NCI-H1417 (cell line): Measurements from ENCODE around the gene CPVL.
A peak's percentile ranks its signal among the peaks of the same experiment; 100 is the strongest.

Source experiments
- DNase-seq, 3 experiments: peaks; one replicate each; lab custom pipeline; 2025; lab: John Stamatoyannopoulos, UW

Gene CPVL

DNA sequence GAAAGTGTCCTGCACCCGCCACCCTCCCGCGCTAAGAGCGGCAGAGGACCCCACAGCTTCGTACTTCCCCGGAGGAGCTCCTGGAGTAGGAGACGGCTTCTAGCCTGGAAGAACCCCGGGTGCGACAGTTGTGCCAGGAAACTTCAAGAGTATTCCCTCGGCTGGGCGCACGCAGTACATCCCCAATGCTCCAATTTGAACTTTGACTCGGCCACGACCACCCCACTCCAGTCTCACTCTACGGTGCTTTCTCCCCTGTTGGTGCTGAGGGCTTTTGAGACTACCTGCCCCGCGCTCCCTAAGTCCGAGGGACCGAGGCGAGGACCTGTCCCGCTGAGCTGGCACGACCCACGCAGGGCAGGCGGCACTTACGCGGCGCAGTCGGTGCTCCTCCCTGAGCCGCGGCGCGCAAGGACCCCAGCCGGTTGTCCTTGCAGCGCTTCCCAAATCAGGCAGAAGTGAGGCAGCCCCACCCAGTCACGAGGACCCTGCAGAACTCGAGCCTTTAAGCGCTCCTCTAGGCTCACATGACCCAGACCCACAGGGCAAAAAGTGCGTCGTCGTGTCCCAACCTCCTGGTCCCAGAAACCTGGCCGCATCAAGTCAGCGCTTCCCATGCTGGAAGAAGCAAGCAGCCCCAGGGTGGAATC is at the start of gene CPVL:
Gene CPVL, minus strand, starts transcription at position 481 of the 650 bp plus-strand sequence. CDS start 25,476 bp downstream, outside the sequence.
- DNase-seq = peak in 2 of 3 experiments; percentile 75 to 77

DNA sequence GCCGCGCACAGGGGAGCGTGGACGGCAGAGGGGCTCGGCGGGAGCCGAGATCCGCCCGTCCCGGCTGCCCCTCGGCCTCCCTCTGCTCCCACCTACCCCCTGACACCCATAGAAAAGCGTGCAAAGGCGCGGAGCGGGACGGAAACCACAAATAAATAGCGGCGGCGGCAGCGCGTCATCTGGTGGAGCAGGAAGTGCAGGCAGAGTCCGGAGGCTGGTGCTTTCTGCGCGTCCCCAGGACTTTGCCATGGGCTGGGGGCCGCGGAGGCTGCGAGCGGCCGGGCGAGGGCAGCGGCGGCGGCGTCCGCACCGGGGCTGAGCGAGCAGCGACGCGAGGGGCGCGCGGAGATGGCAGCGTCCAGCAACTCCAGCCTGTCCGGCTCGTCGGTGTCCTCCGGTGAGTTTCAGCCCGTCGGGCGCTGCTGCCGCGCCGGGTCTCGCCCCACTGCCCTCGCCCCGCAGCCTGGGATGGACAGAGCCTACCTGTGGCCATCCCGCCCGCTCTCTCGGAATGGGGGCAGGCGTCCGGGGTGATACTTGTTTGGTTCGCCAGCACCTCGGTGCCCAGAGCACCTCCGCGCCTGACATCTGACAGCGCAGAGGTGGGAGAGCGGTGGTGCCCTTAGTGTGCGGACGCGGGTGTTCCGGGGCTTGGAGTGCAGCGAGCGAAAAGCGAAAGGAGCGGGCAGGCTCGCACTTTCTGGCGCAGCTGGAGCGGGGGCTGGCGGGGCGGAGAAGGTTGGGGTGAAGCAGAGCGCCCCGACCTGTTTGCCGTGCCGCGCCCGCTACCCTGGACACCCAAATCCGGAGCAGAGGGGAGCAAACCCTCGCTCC is 48.5 kb upstream of the CPVL start, which contains the start of gene CHN2:
Gene CHN2, plus strand, starts transcription at position 182 of the 834 bp plus-strand sequence.
- DNase-seq = peak; percentile 57 to 94 (median 92)

DNA sequence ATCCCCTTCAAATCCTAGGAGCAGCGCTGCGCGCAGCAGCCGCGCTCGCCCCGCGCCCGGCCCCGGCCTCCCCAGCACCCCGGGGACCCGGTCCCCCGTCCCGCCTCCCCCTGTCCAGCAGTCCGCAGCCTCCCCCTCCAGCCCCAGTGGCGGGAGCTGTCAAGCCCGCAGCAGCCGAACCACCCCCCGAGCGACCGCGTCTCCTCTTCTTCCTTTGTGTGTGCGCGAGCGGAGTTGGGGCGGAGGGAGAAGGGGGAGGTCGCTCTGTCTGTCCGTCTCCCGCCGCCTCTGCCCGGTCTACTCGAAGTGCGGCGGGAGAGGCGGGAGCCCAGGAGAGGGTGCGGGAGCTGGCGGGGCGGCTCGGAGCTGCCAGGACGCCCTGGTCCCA is 47.9 kb upstream of the CPVL start:
- peak in 2 of 3 experiments; percentile 92 to 94 for DNase-seq

DNA sequence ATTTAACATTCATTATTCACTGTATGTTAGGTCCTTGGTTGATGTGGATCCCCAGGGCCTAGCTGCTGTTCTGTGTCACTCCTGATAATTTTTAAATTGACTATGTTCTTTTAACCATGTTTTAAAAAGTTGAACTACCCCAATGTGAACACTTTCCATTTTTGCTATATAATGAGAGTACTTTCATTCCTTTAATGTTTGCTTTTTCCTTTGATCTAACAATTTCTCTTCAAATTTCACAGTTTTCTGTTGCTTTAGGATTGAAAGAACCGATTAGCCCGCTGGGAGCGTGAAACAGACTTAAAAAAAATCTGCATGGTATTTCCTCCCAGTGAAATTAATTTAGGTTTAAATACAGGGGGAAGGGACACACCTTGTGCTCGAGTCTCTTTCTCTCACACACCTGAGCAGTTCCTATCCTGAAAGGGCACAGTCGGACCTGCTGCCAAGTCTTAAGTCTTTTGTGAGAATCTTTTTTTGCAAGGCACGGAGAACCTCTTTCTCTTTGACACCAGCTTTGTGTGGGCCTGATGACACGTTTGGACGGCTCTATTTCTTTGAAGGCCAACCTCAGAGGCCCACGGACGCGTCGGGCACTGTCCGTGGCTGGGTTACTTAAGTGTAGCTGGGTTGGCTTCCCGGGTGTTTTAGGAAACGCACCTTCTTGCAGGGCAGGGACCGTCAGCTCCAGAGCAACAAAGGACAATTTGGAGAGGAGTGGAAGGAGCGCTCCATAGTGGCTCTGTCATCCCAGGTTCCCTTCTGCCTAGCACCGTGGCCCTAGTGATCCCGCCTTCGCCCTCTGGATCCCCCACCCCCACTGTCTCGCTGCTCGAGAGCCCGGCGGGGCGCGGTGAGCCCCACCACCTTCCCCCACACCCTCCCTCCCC is 47.2 kb upstream of the CPVL start:
- peak in 2 of 3 experiments; percentile 67 to 83 for DNase-seq

DNA sequence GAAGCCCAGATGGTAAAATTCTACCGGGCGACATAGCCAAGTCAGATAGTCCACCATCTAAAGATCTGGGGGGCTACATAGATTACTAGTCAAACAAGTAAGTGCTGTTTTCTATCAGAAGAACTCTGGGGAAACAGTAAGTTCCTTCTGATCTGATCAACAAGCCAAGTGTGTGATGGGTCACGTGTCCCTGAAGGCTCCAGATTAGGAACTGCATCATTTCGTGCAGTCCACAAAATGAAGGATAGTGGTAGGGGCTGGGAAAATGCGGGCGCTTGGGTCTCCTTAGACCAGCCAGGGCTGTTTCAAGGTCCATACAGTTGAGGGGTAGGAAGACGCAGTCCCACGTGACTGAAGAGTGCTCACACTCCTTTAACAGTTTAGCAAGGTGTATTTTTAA is 46.5 kb upstream of the CPVL start:
- no peak for DNase-seq

DNA sequence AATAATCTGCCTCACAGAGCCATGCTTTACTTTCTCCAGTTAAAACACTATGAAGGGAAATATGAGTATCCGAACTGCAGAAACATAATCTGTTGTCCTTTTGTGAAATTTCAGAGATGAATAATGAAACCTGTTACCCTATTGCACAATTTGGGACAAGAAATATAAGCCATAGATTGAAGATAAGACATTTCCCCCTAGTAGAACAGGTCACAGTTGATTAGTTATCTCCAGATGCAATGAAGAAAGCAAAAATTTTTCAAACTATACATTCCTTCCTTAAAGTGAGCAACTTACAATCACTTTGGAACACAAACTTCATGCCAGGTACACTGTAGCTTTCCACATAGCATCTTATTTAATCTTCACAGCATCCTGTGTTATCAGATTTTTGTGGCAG is 46.0 kb upstream of the CPVL start:
- no peak for DNase-seq

DNA sequence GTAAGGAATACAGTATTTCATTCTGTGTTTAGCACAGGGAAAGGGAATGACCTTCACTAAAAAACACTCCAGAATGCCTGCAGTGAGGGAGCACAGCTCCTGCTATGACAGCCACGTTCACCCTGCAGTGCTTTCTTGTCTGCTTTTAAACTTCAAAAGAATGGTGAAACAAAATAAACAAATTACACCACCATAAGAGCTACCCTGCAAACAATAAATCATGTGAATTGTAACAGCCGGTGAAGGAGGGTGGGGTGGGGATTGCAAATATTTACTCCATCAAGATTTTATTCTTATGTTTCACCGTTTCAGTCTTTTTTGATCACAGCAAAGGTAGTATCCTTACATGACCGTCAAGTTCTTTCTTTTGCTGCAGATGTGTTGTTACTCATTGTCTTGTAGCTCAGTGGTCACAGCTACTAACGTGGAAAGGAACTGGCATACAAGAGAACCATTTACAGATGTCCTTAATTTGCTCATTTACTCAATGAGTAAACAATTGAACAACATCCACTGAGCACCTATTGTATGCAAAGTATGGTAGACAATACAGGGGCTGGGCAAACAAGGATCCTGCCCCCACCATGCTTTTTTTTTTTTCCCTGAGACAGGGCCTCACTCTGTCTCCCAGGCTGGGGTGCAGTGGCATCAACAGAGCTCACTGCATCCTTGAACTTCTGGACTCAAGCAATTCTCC is 44.2 kb upstream of the CPVL start:
- DNase-seq = peak; percentile 52 to 94 (median 84)

DNA sequence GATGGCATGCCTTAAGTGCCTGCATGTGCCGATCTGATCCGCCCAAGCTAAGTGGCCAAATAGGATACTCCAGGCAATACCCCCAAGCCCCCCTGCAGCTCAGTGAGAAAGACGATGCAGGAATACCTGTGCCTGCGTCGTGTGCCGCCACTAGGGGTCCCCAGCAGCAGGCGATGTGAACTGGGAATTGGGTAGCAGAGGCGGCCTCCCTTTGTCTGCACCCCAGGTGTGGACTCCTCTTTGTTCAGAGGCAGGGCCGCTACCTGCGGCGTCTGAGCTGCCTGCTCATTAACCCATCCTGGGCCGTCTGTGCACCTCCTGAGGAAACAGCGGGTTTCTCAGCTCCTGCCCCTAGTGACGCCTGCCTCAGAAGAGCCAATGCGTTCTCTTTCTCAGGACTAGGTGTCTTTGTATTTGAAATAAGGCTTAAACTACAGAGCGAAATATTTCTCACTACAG is 43.4 kb upstream of the CPVL start:
- DNase-seq = peak; percentile 87 to 98 (median 95)

DNA sequence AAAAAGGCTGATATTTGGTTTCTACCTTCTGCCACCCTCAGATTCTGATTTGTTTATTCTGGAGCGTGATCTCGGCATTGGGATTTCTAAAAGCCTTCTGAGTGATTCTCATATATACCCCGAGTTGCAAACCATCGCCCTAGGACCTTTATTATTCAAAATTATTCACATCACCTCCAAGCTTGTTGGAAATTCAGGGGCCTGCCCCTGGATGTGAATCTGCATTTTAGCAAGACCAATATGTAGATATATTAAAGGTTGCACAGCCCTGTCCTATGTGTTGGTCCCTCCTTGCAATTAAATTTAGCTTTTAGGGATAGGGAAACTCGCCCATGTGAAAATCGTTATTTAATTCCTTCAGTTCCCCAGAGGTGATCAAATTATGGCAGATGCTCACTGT is 39.3 kb upstream of the CPVL start:
- DNase-seq = no peak

DNA sequence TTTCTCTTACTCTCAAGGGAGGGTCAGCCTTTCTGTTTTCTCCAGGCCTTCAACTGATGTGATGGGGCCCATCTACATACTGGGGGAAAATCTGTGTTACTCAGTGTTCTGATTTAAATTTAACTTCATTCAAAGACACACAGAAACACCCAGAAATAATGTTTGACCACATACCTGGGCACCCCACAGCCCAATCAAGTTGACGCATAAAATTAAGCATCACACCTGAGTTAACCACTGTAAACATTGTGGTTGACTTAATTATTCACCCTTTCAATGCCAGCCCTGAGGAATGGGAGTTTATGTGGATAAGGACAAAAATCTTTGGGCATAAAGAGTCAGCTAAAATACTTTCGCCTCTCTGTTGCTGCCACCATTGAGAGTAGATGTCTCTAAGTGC is 38.3 kb upstream of the CPVL start:
- no peak for DNase-seq

DNA sequence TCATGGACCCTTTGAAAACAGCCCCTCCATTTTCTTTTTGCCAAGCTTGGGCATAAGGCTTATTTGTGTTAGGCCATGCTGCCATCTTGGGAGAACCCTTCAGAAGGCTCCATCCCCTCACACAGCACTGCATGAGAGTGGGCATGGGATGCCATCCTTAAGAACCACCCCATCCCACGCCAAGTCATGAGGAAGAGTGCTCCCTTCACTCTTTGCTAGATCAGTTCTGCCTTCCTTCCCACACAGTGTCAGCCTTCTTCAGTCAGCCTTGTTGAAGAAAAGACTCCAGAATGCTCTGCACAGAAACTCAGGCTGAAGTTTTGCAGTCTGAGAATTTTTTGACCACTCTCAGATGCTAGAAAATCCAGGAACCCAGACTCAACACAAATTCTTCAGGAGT is 32.8 kb upstream of the CPVL start:
- no peak for DNase-seq

DNA sequence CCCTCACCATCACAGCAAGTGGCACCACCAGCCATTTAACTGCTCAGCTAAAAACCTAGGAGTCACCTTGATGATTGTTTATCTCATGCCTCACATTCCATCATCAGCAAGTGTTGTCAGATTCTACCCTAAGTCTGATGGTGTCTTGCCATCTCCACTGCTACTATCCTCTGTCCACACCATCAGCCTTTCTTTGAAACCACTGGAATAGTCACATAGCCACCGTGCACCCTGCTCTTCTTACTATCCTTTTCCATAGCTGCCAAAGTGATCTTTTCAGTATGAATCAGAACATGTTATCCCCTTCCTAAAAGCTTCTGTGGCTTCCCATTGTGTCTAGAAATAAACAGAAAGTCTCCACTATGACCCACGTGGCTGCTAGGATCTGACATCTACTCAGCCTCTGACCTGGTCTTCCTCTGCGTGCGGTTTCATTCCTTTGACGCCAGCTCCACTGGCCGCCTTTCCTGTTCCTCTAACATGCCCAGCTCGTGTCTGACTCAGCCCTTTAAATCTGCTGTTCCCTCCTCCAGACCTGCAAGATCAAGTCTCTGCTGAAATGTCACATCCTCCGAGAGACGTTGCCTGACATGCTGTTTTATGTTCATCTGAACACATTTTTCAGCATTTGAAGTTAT is 31.7 kb upstream of the CPVL start:
- DNase-seq = no peak

DNA sequence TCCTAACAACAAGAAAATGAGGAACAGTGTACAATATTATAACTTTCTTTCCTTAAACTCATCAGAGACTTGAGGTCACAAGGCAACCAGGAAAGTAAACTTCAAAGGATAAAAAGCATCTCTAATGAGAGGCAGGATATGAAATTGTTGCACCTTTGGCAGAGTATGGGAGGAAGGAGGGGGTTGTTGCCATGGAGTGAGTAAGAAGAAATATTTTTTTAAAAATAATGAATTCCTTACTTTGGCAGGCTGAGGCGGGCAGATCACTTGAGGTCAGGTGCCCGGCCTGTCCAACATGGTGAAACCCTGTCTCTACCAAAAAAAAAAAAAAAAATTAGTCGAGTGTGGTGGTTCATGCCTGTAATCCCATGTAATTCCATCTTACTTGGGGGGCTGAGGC is 27.1 kb upstream of the CPVL start:
- DNase-seq = no peak

DNA sequence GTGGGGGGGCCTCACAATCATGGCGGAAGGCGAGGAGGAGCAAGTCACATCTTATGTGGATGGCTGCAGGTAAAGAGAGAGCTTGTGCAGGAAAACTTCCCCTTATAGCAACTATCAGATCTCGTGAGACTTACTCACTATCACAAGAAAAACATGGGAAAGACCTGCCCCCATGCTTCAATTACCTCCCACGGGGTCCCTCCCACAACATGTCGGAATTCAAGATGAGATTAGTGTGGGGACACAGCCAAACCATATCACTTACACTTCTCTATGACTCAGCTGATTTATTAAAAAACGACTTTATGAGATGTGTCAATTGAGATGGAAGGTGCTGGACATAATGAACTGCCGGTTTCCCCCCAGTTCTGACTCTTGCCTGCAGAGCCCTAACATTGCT is 24.4 kb upstream of the CPVL start:
- DNase-seq = no peak

DNA sequence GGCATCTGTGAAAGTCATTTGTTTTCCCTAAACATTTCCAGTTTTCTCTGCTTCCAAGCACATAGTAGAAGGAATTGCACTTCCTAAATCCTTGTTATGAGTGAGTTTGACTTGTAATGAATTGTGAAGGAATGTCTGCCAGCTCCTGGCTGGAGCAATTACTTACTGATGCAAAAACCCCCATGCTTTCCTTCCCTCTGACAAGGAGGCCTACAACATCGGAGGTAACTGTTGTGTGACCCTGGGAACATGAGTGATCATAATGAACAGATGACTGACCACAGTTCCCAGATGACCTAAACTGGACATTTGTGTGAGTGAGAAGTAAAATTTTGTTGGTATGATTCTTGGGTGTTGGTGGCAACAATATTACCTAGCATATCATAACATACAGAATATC is 21.4 kb upstream of the CPVL start:
- no peak for DNase-seq

DNA sequence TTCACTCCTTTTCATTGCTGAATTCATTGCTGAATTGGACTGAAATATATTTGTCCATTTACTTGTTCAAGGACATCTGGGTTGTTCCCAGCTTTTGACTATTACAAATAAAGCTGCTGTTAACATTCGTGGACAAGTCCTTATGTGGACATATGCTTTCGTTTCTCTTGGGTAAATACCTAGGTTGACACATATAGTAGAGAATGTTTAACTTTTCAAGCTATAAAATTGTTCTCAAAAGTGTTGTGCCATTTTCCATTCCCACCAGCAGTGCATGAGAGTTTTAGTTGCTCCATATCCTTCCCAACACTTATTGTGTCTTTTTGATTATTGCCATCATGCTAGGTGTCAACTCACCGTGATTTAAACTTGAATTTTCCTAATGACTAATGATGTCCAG is 17.5 kb upstream of the CPVL start:
- no peak for DNase-seq

DNA sequence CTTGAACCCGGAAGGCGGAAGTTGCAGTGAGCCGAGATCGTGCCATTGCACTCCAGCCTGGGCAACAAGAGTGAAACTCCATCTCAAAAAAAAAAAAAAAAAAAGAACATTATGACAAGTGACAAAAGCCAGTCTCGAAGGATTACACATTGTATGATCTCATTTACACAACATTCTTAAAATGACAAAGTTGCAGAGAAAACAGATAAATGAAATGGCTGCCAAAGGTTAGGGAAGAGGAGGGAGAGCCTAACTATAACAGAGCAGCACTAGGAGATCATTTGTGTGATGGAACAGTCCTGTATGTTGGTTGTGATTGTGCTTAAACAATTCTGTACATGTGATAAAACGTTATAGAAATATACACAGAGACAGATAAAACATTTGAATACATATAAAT is 16.2 kb upstream of the CPVL start:
- DNase-seq = no peak

DNA sequence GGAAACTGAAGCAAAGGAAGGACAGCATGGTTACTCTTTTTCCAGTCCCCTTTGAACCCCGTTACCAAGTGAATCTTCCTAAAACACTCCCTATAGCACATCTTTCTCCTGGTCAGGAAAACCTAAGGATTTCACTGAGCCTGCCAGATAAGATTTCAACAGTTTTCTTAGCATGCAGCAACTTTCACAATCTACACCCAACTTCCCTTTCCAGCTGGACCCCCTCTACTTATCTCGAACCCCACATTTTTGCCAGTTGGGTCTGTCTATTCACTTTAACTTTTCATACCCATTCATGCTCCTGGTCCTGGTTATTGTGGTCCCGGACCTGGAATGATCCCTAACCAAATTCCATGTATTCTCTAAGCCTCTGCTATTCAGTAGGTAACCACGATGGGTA is 14.9 kb upstream of the CPVL start:
- no peak for DNase-seq

DNA sequence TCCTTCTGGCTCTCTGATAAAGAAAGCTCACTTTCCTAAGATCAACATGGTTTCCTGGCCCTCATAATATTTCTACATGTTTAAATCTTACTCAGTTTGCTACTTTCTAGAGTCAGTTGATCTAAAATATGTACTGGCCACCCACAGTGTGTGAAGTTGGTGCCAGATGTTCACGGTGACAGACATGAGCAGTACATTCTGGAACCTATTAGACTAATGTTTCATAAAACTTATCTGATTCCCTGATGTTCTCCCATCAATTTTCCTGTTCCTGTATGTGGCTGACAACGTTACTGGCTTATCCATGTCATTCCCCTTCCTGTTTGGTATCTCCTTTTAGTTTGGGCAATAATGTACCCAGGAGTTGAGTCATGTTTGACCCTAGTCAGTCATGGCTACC is 13.7 kb upstream of the CPVL start:
- no peak for DNase-seq

DNA sequence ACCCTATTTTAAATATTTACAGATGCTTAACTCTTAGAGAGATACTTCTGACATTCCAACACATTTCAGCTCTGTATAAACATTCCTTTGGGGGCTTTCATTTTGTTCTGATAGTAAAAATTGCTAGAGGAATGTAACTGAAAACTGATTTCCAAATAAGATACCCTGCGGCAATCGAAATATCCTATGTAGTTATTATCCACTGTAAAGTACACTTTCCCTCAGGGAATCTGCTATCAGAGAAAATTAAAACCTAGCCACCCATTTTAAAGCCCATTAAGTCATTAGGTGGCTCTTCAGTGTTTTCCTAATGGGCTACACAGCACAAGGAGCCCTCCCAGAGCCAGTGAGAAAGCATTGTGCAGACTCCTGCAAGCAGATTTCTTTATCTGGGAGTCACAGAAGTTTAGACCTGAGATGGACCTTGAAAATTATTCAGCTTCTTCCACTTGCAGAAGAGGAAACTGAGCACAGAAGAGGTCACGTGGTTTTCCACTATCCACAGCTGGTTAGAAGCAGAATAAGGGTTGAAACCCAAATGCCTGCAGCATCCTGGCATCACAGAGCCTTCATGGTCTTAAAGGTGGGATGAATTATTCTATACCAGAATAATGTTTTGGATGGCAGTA is 12.6 kb upstream of the CPVL start:
- DNase-seq = peak in 2 of 3 experiments; percentile 53 to 86
